ENCODE measurements around the gene PSMA7.

The PSMA7 gene

DNA sequence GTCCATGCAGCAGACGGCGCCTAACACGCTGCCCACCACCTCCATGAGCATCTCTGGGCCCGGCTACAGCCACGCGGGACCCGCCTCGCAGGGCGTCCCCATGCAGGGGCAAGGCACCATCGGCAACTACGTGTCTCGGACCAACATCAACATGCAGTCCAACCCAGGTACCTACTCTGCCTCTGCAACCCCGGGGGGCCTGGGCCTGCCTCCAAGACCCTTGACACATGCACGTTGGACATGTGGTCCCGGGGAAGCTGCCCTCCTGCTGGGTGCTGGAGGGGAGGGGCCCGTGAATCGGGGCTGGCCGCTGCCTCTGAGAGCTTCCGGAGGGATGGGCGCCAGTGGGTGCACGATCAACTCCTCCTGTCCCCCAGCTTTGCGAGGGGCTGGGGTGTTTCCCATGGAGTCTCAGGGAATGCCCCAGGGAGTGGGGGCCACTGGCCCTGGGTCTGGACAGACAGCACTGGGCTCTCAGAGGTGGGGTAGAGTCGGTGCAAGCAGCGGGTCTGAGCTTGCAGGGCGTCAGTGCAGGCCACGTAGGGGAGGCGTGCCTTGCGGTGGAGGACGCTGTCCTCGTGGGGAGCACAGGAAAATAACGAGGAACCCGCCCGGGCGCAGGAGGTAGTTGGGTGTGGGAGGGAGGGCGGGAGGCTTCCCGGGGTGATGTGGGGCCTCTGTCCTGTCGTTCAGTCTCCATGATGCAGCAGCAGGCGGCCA lies 19.7 kb upstream of the PSMA7 start:
- Histone ChIP-seq H3K4me3 (ENCODE audit: low read depth in 1 of 2, low read length in 2 of 2) (no peak overlapping the region), H3K27ac (ENCODE audit: low read depth, low read length) (no peak overlapping the region), H3K27me3 (ENCODE audit: control insufficient read depth in 1 of 2, insufficient read depth in 2 of 2, low read length in 2 of 2) (no peaks in the 10 kb centered on the region), H3K9me3 (ENCODE audit: control insufficient read depth in 1 of 2, low read length in 2 of 2) (no peaks in the 10 kb centered on the region), H3K4me1 (ENCODE audit: control insufficient read depth in 1 of 2, insufficient read depth in 2 of 2, low read length in 2 of 2) (no peaks in the 10 kb centered on the region), H3K36me3 (ENCODE audit: control insufficient read depth in 1 of 2, insufficient read depth in 2 of 2, low read length in 2 of 2) (peaks cover 21 to 67% of the 10 kb centered on the region in 2 donors), H3K9ac (ENCODE audit: low read depth in 1 of 2, low read length in 2 of 2) (no peak overlapping the region)

GRCh38 chr20:62161347-62161746 lies 18.2 kb upstream of the PSMA7 start:
- no peak overlapping the region for H3K4me3 ChIP-seq (ENCODE audit: low read depth in 1 of 2, low read length in 2 of 2)
- no peak overlapping the region for H3K9ac ChIP-seq (ENCODE audit: low read depth in 1 of 2, low read length in 2 of 2)
- no peaks in the 10 kb centered on the region for H3K9me3 ChIP-seq (ENCODE audit: control insufficient read depth in 1 of 2, low read length in 2 of 2)
- H3K27ac ChIP-seq (ENCODE audit: low read depth, low read length) = no peak overlapping the region
- H3K27me3 ChIP-seq (ENCODE audit: control insufficient read depth in 1 of 2, insufficient read depth in 2 of 2, low read length in 2 of 2) = no peaks in the 10 kb centered on the region
- H3K36me3 ChIP-seq (ENCODE audit: control insufficient read depth in 1 of 2, insufficient read depth in 2 of 2, low read length in 2 of 2) = peaks cover 20 to 62% of the 10 kb centered on the region in 2 donors
- no peaks in the 10 kb centered on the region for H3K4me1 ChIP-seq (ENCODE audit: control insufficient read depth in 1 of 2, insufficient read depth in 2 of 2, low read length in 2 of 2)

GRCh38 chr20:62160876-62161275 lies 17.7 kb upstream of the PSMA7 start:
- Histone ChIP-seq H3K36me3 (ENCODE audit: control insufficient read depth in 1 of 2, insufficient read depth in 2 of 2, low read length in 2 of 2) (peaks cover 15 to 58% of the 10 kb centered on the region in 2 donors), H3K4me1 (ENCODE audit: control insufficient read depth in 1 of 2, insufficient read depth in 2 of 2, low read length in 2 of 2) (no peaks in the 10 kb centered on the region), H3K4me3 (ENCODE audit: low read depth in 1 of 2, low read length in 2 of 2) (no peak overlapping the region), H3K27ac (ENCODE audit: low read depth, low read length) (no peak overlapping the region), H3K9ac (ENCODE audit: low read depth in 1 of 2, low read length in 2 of 2) (no peak overlapping the region), H3K27me3 (ENCODE audit: control insufficient read depth in 1 of 2, insufficient read depth in 2 of 2, low read length in 2 of 2) (no peaks in the 10 kb centered on the region), H3K9me3 (ENCODE audit: control insufficient read depth in 1 of 2, low read length in 2 of 2) (no peaks in the 10 kb centered on the region)

GRCh38 chr20:62160253-62160652 lies 17.1 kb upstream of the PSMA7 start:
- peaks cover 11 to 51% of the 10 kb centered on the region in 2 donors for H3K36me3 ChIP-seq (ENCODE audit: control insufficient read depth in 1 of 2, insufficient read depth in 2 of 2, low read length in 2 of 2)
- no peak overlapping the region for H3K27ac ChIP-seq (ENCODE audit: low read depth, low read length)
- H3K9ac ChIP-seq (ENCODE audit: low read depth in 1 of 2, low read length in 2 of 2) = no peak overlapping the region

DNA sequence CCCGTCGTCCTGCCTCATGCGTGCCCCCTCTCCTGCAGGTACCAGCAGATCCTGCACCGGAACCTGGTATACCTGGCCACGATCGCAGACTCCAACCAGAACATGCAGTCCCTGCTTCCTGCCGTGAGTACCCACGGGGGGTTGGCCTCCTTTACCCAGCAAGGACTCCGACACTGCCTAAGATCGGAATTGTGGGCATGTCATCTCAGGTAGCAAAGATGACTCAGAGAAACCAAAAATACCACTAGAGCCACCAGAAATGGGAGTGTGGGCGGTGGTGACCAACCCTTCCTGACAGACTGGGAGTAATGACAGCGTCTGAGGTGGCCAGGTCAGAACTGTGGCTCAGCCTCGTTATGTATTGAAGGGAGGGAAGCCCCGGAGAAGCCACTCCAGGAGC lies 16.6 kb upstream of the PSMA7 start:
- no peak overlapping the region for H3K4me3 ChIP-seq (ENCODE audit: low read depth in 1 of 2, low read length in 2 of 2)

More at GRCh38 chr20:62160253-62160652, 17.1 kb upstream of the PSMA7 start:
- Histone ChIP-seq H3K4me1 (ENCODE audit: control insufficient read depth in 1 of 2, insufficient read depth in 2 of 2, low read length in 2 of 2) (no peaks in the 10 kb centered on the region), H3K27me3 (ENCODE audit: control insufficient read depth in 1 of 2, insufficient read depth in 2 of 2, low read length in 2 of 2) (no peaks in the 10 kb centered on the region), H3K4me3 (ENCODE audit: low read depth in 1 of 2, low read length in 2 of 2) (no peak overlapping the region), H3K9me3 (ENCODE audit: control insufficient read depth in 1 of 2, low read length in 2 of 2) (no peaks in the 10 kb centered on the region)

GRCh38 chr20:62159052-62159451 lies 15.9 kb upstream of the PSMA7 start:
- Histone ChIP-seq H3K36me3 (ENCODE audit: control insufficient read depth in 1 of 2, insufficient read depth in 2 of 2, low read length in 2 of 2) (peaks cover 10 to 47% of the 10 kb centered on the region in 2 donors), H3K27ac (ENCODE audit: low read depth, low read length) (no peak overlapping the region), H3K27me3 (ENCODE audit: control insufficient read depth in 1 of 2, insufficient read depth in 2 of 2, low read length in 2 of 2) (no peaks in the 10 kb centered on the region), H3K4me3 (ENCODE audit: low read depth in 1 of 2, low read length in 2 of 2) (no peak overlapping the region), H3K4me1 (ENCODE audit: control insufficient read depth in 1 of 2, insufficient read depth in 2 of 2, low read length in 2 of 2) (no peaks in the 10 kb centered on the region), H3K9me3 (ENCODE audit: control insufficient read depth in 1 of 2, low read length in 2 of 2) (no peaks in the 10 kb centered on the region), H3K9ac (ENCODE audit: low read depth in 1 of 2, low read length in 2 of 2) (no peak overlapping the region)

More for the DNA sequence above, 16.6 kb upstream of the PSMA7 start:
- peaks cover 10 to 47% of the 10 kb centered on the region in 2 donors for H3K36me3 ChIP-seq (ENCODE audit: control insufficient read depth in 1 of 2, insufficient read depth in 2 of 2, low read length in 2 of 2)
- H3K27ac ChIP-seq (ENCODE audit: low read depth, low read length) = no peak overlapping the region
- no peak overlapping the region for H3K9ac ChIP-seq (ENCODE audit: low read depth in 1 of 2, low read length in 2 of 2)
- no peaks in the 10 kb centered on the region for H3K27me3 ChIP-seq (ENCODE audit: control insufficient read depth in 1 of 2, insufficient read depth in 2 of 2, low read length in 2 of 2)
- no peaks in the 10 kb centered on the region for H3K9me3 ChIP-seq (ENCODE audit: control insufficient read depth in 1 of 2, low read length in 2 of 2)
- H3K4me1 ChIP-seq (ENCODE audit: control insufficient read depth in 1 of 2, insufficient read depth in 2 of 2, low read length in 2 of 2) = no peaks in the 10 kb centered on the region

GRCh38 chr20:62158541-62158940 lies 15.3 kb upstream of the PSMA7 start:
- peaks cover 10 to 43% of the 10 kb centered on the region in 2 donors for H3K36me3 ChIP-seq (ENCODE audit: control insufficient read depth in 1 of 2, insufficient read depth in 2 of 2, low read length in 2 of 2)
- H3K4me3 ChIP-seq (ENCODE audit: low read depth in 1 of 2, low read length in 2 of 2) = no peak overlapping the region
- H3K4me1 ChIP-seq (ENCODE audit: control insufficient read depth in 1 of 2, insufficient read depth in 2 of 2, low read length in 2 of 2) = no peaks in the 10 kb centered on the region
- no peaks in the 10 kb centered on the region for H3K27me3 ChIP-seq (ENCODE audit: control insufficient read depth in 1 of 2, insufficient read depth in 2 of 2, low read length in 2 of 2)
- H3K9ac ChIP-seq (ENCODE audit: low read depth in 1 of 2, low read length in 2 of 2) = no peak overlapping the region
- H3K9me3 ChIP-seq (ENCODE audit: control insufficient read depth in 1 of 2, low read length in 2 of 2) = no peaks in the 10 kb centered on the region
- no peak overlapping the region for H3K27ac ChIP-seq (ENCODE audit: low read depth, low read length)

- Histone ChIP-seq H3K36me3 (ENCODE audit: control insufficient read depth in 1 of 2, insufficient read depth in 2 of 2, low read length in 2 of 2) (peaks cover 10 to 38% of the 10 kb centered on the region in 2 donors), H3K9ac (ENCODE audit: low read depth in 1 of 2, low read length in 2 of 2) (no peak overlapping the region), H3K4me3 (ENCODE audit: low read depth in 1 of 2, low read length in 2 of 2) (no peak overlapping the region), H3K4me1 (ENCODE audit: control insufficient read depth in 1 of 2, insufficient read depth in 2 of 2, low read length in 2 of 2) (no peaks in the 10 kb centered on the region), H3K27me3 (ENCODE audit: control insufficient read depth in 1 of 2, insufficient read depth in 2 of 2, low read length in 2 of 2) (no peaks in the 10 kb centered on the region), H3K27ac (ENCODE audit: low read depth, low read length) (no peak overlapping the region), H3K9me3 (ENCODE audit: control insufficient read depth in 1 of 2, low read length in 2 of 2) (no peaks in the 10 kb centered on the region)
These were observed 14.8 kb upstream of the PSMA7 start for GRCh38 chr20:62158088-62158400.

- Histone ChIP-seq H3K9me3 (ENCODE audit: control insufficient read depth in 1 of 2, low read length in 2 of 2) (no peaks in the 10 kb centered on the region), H3K27me3 (ENCODE audit: control insufficient read depth in 1 of 2, insufficient read depth in 2 of 2, low read length in 2 of 2) (no peaks in the 10 kb centered on the region), H3K36me3 (ENCODE audit: control insufficient read depth in 1 of 2, insufficient read depth in 2 of 2, low read length in 2 of 2) (peaks cover 10 to 35% of the 10 kb centered on the region in 2 donors), H3K4me3 (ENCODE audit: low read depth in 1 of 2, low read length in 2 of 2) (no peak overlapping the region), H3K4me1 (ENCODE audit: control insufficient read depth in 1 of 2, insufficient read depth in 2 of 2, low read length in 2 of 2) (no peaks in the 10 kb centered on the region), H3K9ac (ENCODE audit: low read depth in 1 of 2, low read length in 2 of 2) (no peak overlapping the region), H3K27ac (ENCODE audit: low read depth, low read length) (no peak overlapping the region)
These were observed 14.3 kb upstream of the PSMA7 start for GRCh38 chr20:62157387-62158087.

GRCh38 chr20:62156592-62157386 lies 13.6 kb upstream of the PSMA7 start:
- Histone ChIP-seq H3K4me1 (ENCODE audit: control insufficient read depth in 1 of 2, insufficient read depth in 2 of 2, low read length in 2 of 2) (no peaks in the 10 kb centered on the region), H3K4me3 (ENCODE audit: low read depth in 1 of 2, low read length in 2 of 2) (no peak overlapping the region), H3K36me3 (ENCODE audit: control insufficient read depth in 1 of 2, insufficient read depth in 2 of 2, low read length in 2 of 2) (peaks cover 10 to 36% of the 10 kb centered on the region in 2 donors), H3K9me3 (ENCODE audit: control insufficient read depth in 1 of 2, low read length in 2 of 2) (no peaks in the 10 kb centered on the region), H3K9ac (ENCODE audit: low read depth in 1 of 2, low read length in 2 of 2) (no peak overlapping the region), H3K27me3 (ENCODE audit: control insufficient read depth in 1 of 2, insufficient read depth in 2 of 2, low read length in 2 of 2) (no peaks in the 10 kb centered on the region), H3K27ac (ENCODE audit: low read depth, low read length) (no peak overlapping the region)
